ENCODE results near the gene KCNN4.

- TF ChIP-seq POLR2AphosphoS5 (IDR thresholded peaks at IDR 0.05; ENCODE audit: low read depth, low read length), result no peak
- no peak for TF ChIP-seq PBX3 (IDR thresholded peaks at IDR 0.05)
- TF ChIP-seq TCF12 (IDR thresholded peaks at IDR 0.05), result no peak
- TF ChIP-seq CTCF (IDR thresholded peaks at IDR 0.05), result no peak
- no peak for TF ChIP-seq GATA2 (CRISPR knock-in tag; IDR thresholded peaks at IDR 0.05)
- no peak for TF ChIP-seq YY1 (IDR thresholded peaks at IDR 0.05; ENCODE audit: low read depth)
- TF ChIP-seq FOSL2 (IDR thresholded peaks at IDR 0.05; ENCODE audit: borderline replicate concordance, low read depth), result no peak
- TF ChIP-seq TAF1 (IDR thresholded peaks at IDR 0.05; ENCODE audit: borderline replicate concordance, low read depth, low read length), result no peak
- no peak for TF ChIP-seq CHD2 (IDR thresholded peaks at IDR 0.05; ENCODE audit: low read length, partially characterized antibody)
- TF ChIP-seq MAX (IDR thresholded peaks at IDR 0.05; ENCODE audit: low read depth), result no peak
- TF ChIP-seq NFIC (IDR thresholded peaks at IDR 0.05; ENCODE audit: borderline replicate concordance), result no peak
- TF ChIP-seq EP300 (IDR thresholded peaks at IDR 0.05; ENCODE audit: borderline replicate concordance in 1 of 2, low read depth in 1 of 2, low read length in 1 of 2), result no peak
These were observed 26.6 kb downstream of the KCNN4 start for GRCh38 chr19:43754253-43754502.

All from SK-N-SH (cell line).